Limb (tissue), 2 donors: ENCODE results near the gene TGM4.
A peak's percentile ranks its signal among the peaks of the same experiment; 100 is the strongest.
"Not testable (repeated sequence)": the region's sequence is repeated elsewhere in the genome, so short reads cannot be mapped to it uniquely, and the experiment has no call there.

ENCODE experiments used
- DNase-seq, 2 donors: peaks; one replicate each; pipeline ENCODE4 v3.0.0-alpha.2; 2016; ENCODE audit errors: extremely low spot score in 2 of 2

Gene TGM4

DNA sequence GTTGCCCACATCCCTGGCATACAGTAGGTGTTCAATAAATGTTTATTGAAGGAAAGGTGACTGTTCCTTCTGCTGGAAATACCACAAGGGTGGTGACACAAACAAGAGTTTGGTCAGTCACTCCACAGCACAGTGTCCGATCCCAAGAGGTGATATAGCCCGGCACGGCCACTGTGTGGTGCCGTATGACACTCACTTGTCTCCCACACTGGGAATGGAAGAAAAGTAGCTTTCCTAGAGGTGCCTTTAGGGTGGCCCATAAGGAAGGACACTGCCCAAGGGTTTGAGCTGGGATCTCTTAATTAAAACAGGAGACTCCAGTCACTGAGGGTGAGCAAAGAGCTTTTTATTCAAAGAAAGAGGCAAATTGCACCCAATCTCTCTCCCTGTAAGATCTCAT lies 40.5 kb downstream of the TGM4 start:
- no peak for DNase-seq

DNA sequence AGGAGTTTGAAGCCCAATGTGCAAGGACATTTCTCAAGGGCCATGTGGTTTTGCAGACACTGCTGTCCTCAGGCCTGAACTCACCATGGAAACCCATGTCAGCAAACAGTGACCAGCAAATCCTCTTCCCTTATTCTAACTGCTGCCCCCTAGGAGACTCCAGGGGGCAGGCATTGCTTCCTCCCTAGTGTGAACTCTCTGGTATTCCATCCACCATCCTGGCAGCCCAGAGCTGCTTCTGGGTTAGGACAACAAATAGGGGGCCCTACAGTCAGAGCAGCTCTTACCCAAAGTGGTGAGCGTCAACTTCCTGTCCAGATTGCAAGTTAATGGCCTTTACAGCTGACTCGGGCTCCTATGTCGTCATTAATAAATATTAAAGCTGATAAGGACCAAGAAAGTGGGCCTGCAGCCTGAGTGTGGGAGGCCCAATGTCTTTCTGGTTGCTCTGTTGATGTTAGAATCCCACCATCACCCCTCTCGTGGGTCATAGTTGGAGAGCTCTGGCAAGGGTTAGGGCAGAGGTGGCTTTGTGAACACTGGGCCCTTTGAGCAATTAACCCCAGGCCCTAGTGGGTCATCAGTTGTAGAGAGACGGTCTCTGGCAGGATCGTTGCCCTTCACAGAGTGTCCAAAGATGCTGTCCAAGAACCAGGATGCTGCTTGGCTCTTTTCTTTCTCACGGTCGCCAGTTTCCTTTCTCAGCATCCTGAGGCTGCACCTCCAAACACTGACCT lies 41.5 kb downstream of the TGM4 start:
- DNase-seq = no peak

DNA sequence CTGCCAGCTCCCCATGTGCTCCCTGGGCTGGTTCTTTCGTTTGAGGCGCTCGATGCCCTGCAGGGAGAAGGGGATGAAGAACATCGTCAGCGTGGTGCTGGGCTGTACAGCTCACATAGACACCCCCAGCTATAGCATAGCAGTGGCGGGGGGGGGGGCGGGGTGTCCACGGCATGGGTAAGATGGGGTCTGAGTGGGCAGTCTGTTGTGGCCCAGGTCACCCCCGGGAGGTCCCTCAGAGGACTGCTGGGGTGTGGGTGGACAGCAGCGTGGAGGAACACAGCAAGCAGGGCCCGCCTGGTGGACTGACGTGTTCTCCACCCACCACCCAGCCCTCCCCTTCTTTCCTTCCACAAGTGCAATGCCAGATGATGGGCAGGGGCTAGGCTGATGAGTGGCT lies 43.7 kb downstream of the TGM4 start:
- DNase-seq = no peak

DNA sequence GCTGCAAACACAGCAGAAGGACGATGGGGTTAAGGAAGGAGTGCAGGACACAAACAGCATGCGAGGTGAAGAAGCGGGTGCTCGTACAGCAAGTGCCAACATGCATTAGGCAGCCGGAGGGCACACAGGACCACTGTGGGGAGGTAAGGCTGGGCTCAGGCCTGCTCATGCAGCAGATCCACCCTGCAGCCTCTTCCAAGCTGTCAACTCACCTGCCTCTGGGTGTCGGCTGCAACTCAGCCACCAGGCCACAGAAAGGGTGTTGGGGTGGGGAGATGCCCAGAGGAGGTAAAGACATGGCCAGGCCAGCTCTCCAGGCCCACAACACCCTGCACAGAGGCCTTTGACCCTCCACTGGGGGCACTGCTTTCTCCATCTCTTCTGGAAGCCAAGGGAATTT lies 44.2 kb downstream of the TGM4 start:
- no peak for DNase-seq

DNA sequence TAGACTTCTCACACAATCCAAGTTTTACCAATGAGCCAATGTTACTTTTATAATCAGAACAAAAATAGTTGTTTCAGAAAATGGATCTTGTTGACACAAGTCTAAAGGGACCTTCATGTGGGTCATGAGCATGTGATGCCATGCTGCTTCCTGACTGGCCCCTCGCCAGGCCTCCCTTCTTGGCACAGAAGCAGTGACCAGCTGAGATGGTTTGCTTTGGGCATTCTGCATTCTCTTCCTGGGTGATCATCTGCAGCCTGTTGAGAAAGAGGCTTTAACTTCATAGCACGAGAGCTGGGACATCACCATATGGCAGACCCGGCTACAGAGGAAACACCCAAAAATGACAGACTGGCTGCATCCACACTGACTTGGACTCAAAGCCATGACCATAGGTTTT lies 45.7 kb downstream of the TGM4 start:
- no peak for DNase-seq

DNA sequence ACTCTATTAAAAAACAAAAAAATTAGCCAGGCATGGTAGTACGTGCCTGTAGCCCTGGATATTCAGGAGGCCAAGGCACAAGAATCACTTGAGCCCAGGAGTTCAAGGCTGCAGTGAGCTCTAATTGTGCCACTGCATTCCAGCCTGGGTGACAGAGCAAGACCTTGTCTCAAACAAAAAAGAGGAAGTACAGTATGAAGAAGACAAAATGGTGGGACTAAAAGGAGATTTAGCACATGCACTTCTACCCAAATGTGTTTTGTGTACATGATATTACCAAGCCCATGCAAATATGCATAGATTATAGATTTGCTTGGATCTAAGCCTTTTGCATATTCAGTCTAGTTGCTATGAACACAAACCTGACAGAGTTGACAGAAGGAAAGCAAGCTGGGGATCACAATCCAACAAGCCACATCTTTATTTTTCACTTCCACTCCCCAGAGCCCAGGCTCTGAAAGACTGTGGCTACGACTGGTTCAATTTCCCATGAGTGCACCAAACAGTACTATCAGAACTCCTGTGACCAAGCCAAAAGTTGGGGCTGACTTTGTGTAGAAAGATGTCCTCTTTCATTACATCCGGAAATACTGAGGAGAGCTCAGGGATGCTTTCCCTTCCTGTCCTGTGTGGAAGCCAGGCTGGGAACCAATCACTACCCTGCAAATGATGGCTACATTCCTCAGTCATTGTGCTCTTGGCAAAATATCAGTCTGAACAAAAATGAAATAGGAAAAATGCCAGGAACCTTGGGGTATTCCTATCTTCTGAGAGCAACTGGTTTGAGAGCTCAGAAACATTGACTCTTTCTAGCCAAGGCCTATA lies 49.4 kb downstream of the TGM4 start:
- DNase-seq = peak in 1 of 2 donors; percentile 5

DNA sequence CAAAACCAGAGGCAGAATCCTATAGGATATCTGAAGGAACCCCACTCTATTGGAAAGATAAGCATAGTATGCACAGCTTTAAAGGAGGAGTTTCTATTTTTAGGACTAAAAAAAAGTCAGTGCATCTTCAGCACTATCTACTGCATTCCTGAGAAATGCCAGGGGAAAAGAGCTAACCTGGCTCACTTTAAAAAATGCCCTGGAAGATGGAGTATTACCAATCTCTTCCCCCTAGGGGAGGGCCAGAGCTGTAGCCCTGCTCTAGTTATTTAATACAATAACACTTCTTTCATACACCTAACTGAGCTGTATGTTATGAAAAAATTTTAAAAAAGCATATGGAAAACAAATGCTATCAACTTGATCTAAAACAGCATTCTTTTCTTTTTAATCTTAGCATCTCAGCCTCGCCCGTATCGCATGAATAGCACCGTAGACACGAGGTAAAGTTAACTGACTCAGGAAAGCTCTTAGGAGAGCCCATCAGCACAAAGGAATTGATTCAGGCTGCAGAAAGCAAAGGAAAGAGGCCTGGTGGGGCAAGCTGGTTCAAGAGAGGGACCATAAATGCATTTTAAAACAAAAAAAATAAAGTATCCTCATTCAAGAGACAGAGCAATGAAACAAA lies 50.2 kb downstream of the TGM4 start:
- no peak for DNase-seq

DNA sequence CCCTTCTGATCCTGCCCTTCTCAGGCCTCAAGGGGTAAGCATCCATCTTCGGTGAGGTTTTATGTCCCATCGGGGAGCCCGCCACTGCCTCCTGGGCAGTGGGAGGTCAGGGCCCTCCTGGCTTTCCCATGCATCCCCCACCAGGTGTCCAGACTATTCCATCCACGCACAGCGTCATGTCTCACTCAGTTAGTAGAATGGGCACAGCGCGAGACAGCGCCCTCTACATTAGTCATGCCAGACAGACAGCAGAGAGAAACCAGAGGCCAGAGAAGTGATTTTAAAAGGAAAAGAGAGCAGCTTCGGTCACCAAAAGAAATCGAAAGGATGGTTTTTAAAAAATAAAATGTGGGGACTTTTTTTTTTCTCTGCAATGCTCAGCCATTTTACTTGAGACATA lies 51.8 kb downstream of the TGM4 start:
- DNase-seq = no peak

DNA sequence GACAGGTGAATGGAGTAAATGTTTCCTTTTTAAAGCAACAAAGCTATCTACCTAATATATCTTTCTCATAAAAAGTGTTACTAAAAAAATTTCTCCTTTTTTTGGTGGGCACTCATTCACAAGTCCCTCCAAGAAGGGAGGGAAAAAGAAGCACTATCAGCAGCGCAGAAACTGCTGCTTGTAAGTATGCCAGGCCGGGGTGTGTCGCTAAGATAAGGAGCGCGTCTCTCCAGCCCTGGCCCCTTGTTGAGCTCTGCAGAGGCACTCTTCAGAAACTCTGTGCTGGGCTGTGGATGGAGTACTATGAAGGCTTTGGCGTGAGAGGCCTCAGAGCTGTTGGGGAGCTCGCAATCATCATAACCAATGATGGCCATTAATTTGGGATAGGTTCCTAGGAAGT lies 52.5 kb downstream of the TGM4 start:
- DNase-seq = no peak

DNA sequence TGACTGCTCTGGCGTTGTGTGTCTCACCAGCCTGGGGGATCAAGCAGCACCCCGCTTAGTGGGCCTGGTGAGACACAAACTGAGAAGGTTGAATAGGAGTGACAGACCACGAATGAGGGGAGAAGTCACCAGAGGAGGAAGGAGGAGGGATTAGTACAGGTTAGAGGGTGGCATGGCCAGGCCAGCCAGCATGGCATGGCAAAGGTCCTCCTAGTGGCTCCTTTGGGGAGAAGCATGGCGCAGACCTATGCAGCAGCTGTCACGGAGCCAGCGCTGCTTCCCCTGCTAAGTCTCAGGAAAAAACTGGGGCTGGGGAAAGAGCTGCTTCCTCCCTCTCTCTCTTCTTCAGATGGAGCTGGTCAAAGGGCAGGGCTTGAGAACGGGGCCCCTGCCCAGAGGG lies 53.0 kb downstream of the TGM4 start:
- DNase-seq = no peak

DNA sequence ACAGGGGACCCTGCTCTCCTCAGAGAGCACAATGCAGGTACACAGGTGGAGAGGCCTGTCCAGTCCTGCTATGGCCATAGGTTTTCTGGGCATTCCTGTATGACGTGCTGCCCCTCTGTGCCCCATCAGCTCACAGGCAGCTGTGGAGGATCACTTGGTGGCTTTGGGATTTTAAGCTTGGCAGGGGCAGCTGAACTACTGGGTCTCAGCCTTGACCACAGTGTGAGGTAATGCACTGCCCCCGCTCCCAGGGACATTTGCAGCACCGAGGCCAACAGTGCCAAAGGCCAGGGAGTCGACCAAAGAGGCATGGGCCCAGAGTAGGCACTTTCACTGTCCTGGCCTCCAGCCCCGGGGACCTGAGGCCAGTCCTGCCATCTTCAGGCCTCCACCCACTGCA lies 55.4 kb downstream of the TGM4 start:
- DNase-seq = no peak

DNA sequence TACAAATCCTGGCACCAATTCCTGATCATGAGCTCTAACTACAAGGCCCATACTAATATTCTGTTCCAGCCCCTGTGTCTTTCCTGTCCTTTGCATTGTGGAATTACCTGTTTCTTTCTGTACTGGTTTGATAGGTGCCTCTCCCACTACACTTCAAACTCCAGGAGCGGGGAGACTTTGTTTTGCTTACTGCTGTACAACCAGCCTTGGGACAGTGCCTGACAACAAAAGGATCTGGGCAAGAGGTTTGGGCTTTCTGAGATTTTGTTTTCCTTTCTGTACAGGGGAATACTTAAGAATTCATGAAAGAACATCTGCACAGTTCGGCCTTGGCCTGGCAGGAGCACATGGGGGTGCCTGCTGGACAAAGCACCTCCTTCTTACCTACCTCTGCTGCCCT lies 56.5 kb downstream of the TGM4 start:
- no peak for DNase-seq

DNA sequence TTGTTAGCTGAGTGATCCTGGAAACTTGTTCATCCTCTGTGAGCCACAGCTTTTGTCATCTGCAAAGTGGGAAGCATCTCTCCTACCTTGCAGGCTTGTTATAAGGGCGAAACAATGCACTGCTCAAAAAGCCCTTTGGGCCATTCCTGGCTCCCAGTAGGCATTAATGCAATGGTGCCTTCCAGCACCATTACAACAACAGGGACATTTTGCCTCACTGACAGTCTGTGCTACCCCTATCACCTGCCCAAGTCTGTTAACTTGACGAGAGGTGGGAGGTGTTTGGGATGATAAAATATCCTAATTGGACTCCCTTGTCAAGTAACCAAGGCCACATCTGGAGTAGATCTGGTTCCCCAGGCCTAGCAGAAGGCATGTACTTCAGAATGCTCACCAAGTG lies 57.4 kb downstream of the TGM4 start:
- no peak for DNase-seq

DNA sequence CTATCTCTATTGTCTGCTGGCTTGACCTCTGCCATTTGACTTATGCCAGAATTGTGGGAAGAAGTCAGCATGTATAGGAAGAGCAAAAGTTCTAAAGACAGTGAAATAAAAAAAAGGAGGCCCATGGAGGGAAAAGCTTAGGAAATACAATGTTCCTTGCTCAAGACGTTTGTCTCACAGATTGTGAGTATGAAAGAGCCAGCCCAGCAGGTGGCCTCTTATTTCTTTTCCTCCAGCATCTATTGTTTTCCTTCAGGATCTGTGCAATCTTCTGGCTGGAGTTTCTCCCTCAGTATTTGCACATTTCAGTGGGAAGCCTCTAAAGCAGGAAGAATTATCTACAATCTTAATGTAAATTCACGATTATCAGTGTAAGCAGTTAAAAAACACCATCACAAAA lies 57.9 kb downstream of the TGM4 start:
- DNase-seq = no peak

DNA sequence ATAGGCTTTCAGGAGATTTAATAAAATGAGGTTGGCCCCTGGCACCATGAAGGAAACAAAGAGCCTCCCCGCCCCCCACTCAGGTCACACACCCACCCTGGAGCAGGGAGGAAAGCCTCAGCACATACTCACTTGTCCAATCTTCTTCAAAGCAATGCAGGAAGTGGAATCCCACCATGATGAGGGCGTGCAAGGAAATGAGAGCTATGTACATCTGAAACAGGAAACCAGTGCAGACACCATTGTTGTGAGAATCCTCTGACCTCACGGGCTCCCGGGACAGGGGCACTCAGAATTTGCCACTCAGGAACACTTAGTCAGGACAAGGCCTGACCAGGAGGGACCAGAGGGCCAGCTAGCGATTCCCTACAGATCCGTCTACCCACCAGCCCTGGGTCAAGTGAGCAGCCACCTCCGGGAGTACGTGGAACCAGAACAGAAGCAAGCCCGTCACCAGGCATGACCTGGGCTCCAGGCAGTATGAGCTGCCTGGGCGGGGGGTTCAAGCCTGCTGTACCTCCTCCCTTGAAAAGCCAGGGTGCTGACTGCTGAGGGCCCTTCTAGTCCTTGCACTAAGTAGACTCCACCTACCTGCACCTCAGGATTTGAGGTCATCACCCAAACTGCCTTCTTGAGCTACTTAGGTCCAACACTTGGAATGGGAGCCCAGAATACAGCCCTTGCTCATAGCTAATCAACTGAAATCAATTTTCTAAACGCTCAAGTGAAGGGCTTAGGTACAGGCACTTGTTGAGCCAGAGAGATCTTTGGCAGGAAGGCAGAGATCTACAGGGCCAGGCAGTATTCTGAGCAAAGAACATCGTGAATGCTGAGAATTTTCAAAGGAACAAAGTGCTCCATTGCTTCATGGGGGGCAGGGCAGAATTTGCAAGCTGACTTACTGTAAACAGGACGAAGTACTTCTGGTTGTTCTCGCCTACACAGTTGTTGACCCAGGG lies 58.9 kb downstream of the TGM4 start:
- no peak for DNase-seq

DNA sequence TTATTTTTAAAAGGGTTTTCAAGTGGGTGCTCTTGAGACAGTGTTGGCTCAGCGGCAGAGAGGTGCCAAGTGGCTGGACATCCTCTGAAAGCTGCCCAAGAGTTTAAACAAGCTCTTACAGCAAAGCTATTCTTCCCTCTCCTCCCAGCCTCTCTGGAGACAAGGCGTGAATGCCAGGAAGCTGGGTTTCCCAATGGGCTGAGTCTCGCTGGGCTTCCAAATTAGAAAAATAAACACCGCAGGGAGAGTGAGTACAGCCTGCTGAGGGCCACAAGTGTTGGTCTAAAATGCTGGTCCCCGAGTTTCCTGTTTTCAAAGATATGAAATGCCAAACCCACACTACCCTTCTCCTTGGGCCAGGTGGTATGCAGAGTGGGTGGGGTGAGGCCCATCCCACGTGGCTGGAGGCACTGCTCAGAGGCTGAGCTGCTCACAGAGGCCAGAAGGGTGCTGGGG lies 65.2 kb downstream of the TGM4 start:
- DNase-seq = no peak

DNA sequence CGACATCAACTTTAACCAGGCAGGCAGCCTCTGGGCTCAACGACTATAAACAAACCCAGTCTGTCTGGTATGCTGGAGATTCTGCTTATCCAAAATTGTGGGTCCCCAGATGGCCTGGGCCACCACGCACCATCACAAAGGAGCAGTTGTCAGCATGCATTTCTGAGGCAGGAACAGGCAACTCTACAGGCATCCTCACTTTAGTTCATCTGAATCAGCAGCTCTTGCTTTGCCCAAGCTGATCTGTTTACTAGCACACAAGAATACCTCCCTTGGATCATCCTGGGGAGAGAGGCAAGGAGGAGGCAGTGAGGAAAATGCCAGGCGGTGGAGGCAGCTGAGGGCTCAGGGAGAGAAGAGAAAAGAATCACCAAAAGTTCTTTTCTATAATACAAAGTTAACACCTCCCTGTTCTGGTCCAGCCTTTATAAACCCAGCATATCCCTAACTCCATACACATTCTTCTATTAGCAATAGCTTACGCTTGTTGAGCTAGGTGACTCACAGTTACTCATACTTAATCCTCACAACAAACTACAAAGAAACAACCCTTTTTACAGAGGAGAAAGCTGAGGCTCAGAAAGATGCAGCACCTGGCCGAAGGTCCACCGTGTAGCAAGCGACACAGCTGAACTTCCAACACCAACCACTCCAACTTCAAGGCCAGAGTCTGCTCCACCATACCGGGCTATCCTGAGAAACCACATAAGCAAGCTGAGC lies 68.0 kb downstream of the TGM4 start:
- DNase-seq = no peak

DNA sequence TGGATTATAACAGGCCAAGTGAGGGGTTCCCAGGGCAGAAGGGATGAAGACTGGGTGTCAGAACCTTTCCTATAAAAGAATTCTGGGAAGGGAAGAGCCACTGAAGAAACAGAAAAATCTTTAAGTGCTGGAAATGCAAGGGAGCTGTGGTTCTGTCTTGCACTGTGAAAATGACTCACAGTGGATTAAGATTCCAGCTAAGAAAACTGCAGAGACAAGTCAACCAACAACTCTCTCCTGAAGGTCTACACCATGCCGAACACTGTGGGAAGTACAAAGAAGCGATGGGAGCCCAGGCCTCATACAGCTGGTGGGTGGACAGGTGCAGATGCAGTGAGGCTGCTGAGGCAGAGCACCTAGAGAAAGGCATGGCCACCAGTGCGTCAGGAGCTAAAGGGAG lies 73.8 kb downstream of the TGM4 start:
- DNase-seq = no peak

DNA sequence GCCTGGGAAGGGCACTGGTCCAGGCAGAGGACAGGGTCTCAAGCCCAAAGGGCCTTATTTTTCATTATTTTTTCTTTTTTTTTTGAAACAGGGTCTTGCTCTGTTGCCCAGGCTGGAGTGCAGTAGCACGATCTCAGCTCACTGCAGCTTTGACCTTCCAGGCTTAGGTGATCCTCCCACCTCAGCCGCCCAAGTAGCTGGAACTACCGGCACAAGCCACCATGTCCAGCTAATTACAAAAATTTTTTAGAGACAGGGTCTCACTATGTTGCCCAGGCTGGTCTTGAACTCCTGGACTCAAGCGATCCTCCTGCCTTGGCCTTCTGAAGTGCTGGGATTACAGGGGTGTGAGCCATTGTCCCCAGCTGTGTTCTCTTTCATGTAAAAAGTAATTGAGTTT lies 75.4 kb downstream of the TGM4 start:
- not testable (repeated sequence) for DNase-seq

DNA sequence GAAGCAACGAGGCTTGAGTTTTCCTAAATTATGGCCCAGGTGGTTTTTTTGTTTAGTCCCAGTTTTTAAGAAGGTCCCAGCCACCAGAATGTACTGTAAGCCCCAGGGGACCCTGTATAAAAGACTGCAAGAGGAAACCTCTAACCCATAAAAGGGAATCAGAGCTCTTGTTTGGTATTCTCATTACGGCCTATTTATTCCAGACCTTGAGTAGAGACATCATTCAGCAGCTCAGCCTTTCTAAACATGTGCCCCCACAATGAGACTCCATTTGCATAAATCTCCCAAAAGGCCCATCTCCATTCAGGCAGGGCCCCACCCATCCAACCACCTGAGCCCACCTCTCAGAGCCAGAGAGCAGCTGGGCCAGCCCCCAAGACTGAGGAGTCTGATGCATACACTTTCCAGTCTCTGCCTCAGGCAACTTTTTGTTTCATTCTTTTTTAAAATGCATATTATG lies 75.9 kb downstream of the TGM4 start:
- DNase-seq = no peak

DNA sequence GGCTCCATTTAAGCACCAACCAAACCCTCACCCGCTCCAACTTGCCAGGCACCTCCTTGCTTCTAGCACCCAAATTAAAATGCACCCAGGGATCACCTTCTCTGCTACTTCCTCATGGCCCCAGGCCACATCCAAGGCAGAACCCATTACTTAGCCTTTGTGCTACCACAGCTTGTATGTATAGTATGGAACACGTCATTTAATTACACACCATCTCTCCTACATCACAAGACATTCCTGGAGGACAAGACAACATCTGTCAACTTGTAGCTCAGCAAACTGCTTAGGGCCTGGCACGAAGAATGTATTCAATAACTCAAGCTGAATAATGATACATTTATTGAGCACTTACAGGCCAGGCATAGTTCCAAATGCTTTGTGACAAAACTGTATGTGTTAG lies 78.3 kb downstream of the TGM4 start:
- DNase-seq = no peak
